Measurements from ENCODE around the gene UBE2G1.

DNA sequence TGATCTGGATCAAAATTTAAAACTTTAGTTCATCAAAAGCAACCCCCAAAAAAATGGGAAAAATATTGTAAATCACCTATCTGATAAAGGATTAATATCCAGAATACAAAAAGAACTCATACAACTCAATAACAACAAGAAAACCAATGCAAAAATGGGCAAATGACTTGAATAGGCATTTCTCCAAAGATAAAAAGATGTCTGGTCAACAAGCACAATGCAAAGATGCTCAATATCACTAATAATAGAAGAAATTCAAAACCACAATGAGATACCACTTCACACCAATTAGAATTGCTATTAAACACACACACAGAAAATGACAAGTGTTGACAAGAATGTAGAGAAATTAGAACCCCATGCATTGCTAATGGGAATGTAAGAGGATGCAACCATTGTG, 40.4 kb downstream of the UBE2G1 start:
- TF ChIP-seq, protein P1, sequence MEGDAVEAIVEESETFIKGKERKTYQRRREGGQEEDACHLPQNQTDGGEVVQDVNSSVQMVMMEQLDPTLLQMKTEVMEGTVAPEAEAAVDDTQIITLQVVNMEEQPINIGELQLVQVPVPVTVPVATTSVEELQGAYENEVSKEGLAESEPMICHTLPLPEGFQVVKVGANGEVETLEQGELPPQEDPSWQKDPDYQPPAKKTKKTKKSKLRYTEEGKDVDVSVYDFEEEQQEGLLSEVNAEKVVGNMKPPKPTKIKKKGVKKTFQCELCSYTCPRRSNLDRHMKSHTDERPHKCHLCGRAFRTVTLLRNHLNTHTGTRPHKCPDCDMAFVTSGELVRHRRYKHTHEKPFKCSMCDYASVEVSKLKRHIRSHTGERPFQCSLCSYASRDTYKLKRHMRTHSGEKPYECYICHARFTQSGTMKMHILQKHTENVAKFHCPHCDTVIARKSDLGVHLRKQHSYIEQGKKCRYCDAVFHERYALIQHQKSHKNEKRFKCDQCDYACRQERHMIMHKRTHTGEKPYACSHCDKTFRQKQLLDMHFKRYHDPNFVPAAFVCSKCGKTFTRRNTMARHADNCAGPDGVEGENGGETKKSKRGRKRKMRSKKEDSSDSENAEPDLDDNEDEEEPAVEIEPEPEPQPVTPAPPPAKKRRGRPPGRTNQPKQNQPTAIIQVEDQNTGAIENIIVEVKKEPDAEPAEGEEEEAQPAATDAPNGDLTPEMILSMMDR (conservative IDR thresholded peaks at IDR 0.05) = no peak
- TF ChIP-seq ZFX (IDR thresholded peaks at IDR 0.05) = no peak

Data from C4-2B (cell line).